PC-9 (cell line): ENCODE results near the gene ECE1. TPM values are rescaled to one million over a fixed set of nuclear protein-coding genes. Genes with fewer than 3 reads are reported as not detected.
A peak's percentile ranks its signal among the peaks of the same experiment; 100 is the strongest.

Experiments used
- BruUV-seq: library from RNA; stranded (reverse); fragments of 400-500 nt; replicated peaks from 2 replicates; lab custom pipeline; 2021; lab: Mats Ljungman, UMichigan
- CTCF ChIA-PET: fragments of 300-600 bp; sonication (Branson Sonifier 250); formaldehyde crosslinking; loops from one replicate; lab custom pipeline; 2022; ENCODE audit warnings: antibody characterized with exemption; lab: Charles Lee
- POLR2A ChIA-PET: fragments of 300-600 bp; sonication (Branson Sonifier 250); formaldehyde crosslinking; loops from one replicate; lab custom pipeline; 2022; ENCODE audit warnings: antibody characterized with exemption; ENCODE audit not compliant: unreplicated experiment; lab: Charles Lee
- DNase-seq, 2 experiments: peaks; one replicate each; pipeline versions ENCODE4 v3.0.0 to v3.0.0-alpha.2; 2015 to 2022; ENCODE audit warnings: mixed read lengths in 1 of 2
- H2AFZ ChIP-seq: fragments of 200-600 bp; sonication (generic); 2 replicates; pipeline ENCODE4 v1.8.1; 2017; ENCODE audit warnings: antibody characterized with exemption
- H3F3A ChIP-seq: fragments of 200-600 bp; sonication (generic); 2 replicates; pipeline ENCODE4 v1.8.1; 2017; ENCODE audit warnings: antibody characterized with exemption, mild to moderate bottlenecking, low read depth; ENCODE audit not compliant: insufficient read depth
- H3K27ac ChIP-seq: fragments of 200-600 bp; sonication (generic); 2 replicates; pipeline ENCODE4 v1.6.1; 2016; ENCODE audit warnings: mixed run types
- H3K27me3 ChIP-seq: fragments of 200-600 bp; sonication (generic); 2 replicates; pipeline ENCODE4 v1.6.1; 2016; ENCODE audit warnings: low read depth, mixed run types; ENCODE audit not compliant: insufficient read depth
- H3K36me3 ChIP-seq: fragments of 200-600 bp; sonication (generic); 2 replicates; pipeline ENCODE4 v1.6.1; 2016; ENCODE audit warnings: low read depth, mixed run types
- H3K4me1 ChIP-seq: fragments of 200-600 bp; sonication (generic); replicated peaks from 2 replicates; pipeline ENCODE4 v1.6.1; 2016; ENCODE audit warnings: mixed run types; ENCODE audit not compliant: insufficient read depth
- H3K4me2 ChIP-seq: fragments of 200-600 bp; sonication (generic); 2 replicates; pipeline ENCODE4 v1.6.1; 2017; ENCODE audit warnings: mixed run types
- H3K4me3 ChIP-seq: fragments of 200-600 bp; sonication (generic); 2 replicates; pipeline ENCODE4 v1.6.1; 2016; ENCODE audit warnings: mixed run types
- H3K79me2 ChIP-seq: fragments of 200-600 bp; sonication (generic); 2 replicates; pipeline ENCODE4 v1.6.1; 2017; ENCODE audit warnings: low read depth, mixed run types
- H3K9me2 ChIP-seq: fragments of 200-600 bp; sonication (generic); 2 replicates; pipeline ENCODE4 v1.8.1; 2017; ENCODE audit warnings: mild to moderate bottlenecking; ENCODE audit not compliant: insufficient read depth
- H3K9me3 ChIP-seq: fragments of 200-600 bp; sonication (generic); 2 replicates; pipeline ENCODE4 v1.8.1; 2016; ENCODE audit warnings: low read depth; ENCODE audit not compliant: insufficient read depth
- H4K20me1 ChIP-seq: fragments of 200-600 bp; sonication (generic); 2 replicates; pipeline ENCODE4 v1.8.1; 2017; ENCODE audit not compliant: insufficient read depth
- EZH2 ChIP-seq: fragments of 200-600 bp; sonication (generic); IDR thresholded peaks from 2 replicates; pipeline ENCODE4 v1.8.0; 2017; ENCODE audit warnings: antibody characterized with exemption, low read depth
- intact Hi-C: fragments of 100-400 bp; cut with micrococcal nuclease; formaldehyde crosslinking; loops from one replicate; pipeline ENCODE4 v1.10.0; 2022; ENCODE audit not compliant: unreplicated experiment
- total RNA-seq: library from RNA; stranded (reverse); gene quantifications from 2 replicates; pipeline ENCODE4 v1.2.3, GENCODE V29; 2021
- TF ChIP-seq, protein P1 (sequence below): fragments of 200-600 bp; sonication (generic); conservative IDR thresholded peaks from 2 replicates; pipeline ENCODE4 v1.6.1; 2017; ENCODE audit warnings: mixed run types, antibody characterized with exemption, mild to moderate bottlenecking, moderate library complexity

Gene ECE1
- total RNA-seq, 1 experiment from 2014 or later = 80.8 TPM

DNA sequence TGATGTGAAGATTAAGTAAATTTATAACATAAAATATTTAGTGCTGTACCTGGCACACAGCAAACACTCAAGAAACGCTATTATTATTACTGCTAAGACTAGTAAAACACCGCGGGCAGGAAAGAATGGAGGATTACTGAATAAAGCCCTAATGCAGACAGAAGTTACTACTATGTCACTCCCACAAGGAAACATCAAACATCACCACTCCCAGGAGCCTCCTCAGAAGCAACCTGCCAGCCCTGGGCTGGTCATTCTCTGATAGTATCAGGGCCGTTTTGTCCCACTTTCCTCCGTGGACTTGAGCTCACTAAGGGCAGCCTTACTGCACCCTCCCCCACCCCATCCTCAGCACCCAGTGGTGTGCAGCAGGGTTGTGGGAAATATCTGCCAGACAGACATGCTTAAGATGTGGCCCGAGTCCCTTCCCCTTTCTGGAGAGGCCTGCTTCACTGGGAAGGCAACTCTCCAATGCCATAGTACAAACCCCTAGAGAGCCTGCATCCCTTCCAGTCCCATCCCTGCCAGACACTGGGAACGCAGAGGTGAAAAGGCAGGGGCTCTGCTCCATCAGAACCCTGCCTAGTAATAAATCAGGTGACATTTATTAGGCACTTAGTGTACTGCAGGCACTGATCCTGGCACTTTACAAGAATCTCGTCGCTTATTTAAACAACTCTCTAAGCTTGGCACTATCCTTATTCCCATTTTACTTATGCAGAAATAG lies 41.7 kb upstream of the ECE1 start:
- TF ChIP-seq, protein P1, sequence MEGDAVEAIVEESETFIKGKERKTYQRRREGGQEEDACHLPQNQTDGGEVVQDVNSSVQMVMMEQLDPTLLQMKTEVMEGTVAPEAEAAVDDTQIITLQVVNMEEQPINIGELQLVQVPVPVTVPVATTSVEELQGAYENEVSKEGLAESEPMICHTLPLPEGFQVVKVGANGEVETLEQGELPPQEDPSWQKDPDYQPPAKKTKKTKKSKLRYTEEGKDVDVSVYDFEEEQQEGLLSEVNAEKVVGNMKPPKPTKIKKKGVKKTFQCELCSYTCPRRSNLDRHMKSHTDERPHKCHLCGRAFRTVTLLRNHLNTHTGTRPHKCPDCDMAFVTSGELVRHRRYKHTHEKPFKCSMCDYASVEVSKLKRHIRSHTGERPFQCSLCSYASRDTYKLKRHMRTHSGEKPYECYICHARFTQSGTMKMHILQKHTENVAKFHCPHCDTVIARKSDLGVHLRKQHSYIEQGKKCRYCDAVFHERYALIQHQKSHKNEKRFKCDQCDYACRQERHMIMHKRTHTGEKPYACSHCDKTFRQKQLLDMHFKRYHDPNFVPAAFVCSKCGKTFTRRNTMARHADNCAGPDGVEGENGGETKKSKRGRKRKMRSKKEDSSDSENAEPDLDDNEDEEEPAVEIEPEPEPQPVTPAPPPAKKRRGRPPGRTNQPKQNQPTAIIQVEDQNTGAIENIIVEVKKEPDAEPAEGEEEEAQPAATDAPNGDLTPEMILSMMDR = no peak
- TF ChIP-seq EZH2 = no peak
- Histone ChIP-seq H2AFZ (no peak overlapping the region), H3K4me2 (peak overlapping the region; percentile 19; the same call in 1 of the 2 replicates), H4K20me1 (no peaks in the 10 kb centered on the region), H3K9me2 (no peaks in the 10 kb centered on the region), H3K4me3 (no peak overlapping the region), H3K79me2 (peaks cover 59% of the 10 kb centered on the region), H3K36me3 (no peaks in the 10 kb centered on the region), H3K9me3 (no peaks in the 10 kb centered on the region), H3K27ac (0 out of 2 replicates have a peak overlapping the region, but pooled peaks have one; percentile 16), H3F3A (peaks cover 46% of the 10 kb centered on the region), H3K4me1 (peaks cover 87% of the 10 kb centered on the region), H3K27me3 (no peaks in the 10 kb centered on the region)
- intact Hi-C loops = no loop called here
- DNase-seq = no peak
- CTCF ChIA-PET = no interaction called here
- BruUV-seq = no TSS peak
- POLR2A ChIA-PET = no interaction called here

GRCh38 chr1:21330544-21330943 lies 40.3 kb upstream of the ECE1 start:
- Histone ChIP-seq H3K79me2 (peaks cover 61% of the 10 kb centered on the region), H2AFZ (no peak overlapping the region), H3K36me3 (no peaks in the 10 kb centered on the region), H3K9me2 (no peaks in the 10 kb centered on the region), H3F3A (peaks cover 46% of the 10 kb centered on the region), H3K4me3 (no peak overlapping the region), H3K4me2 (peak overlapping the region; percentile 26; the same call in 1 of the 2 replicates), H3K27me3 (no peaks in the 10 kb centered on the region), H4K20me1 (no peaks in the 10 kb centered on the region), H3K9me3 (no peaks in the 10 kb centered on the region), H3K4me1 (peaks cover 88% of the 10 kb centered on the region), H3K27ac (peak overlapping the region; percentile 96)
- CTCF ChIA-PET = interaction anchor here (0.7 kb wide), 2 partner anchors 25 to 1177 kb away, joined by 9 to 21 read pairs; no protein-coding TSS in a partner anchor
- no TSS peak for BruUV-seq
- no peak for DNase-seq
- POLR2A ChIA-PET = no interaction called here
- intact Hi-C loops = no loop called here
- TF ChIP-seq, protein P1 = no peak

DNA sequence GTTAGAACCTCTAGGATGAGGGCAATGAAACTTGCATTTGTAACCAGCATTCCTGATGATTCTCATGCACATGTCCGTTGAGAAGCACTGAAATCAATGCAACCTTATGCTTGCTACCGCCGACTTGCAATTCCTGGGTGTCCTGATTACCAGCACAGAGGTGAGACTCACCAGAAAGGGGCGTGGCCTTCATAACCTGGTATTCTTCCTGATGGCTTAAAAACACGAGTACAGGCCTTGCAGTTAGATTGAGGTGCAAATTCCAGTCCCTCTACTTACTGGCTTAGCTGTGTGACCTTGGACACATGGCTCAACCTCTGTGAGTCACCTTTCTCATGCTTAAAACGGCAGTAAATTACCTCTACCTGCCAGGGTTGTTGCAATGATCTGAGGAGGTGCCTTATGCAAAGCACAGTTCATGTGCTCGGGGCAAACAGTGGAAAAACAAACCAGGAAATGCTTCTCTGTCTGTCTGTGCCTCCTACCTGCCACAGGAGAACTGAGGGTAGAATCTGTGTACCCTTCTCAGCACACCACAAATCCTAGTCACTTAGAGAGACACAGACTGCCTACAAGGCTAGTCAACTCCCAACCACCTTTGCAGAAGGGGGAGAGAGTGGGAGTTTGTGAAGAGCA lies 39.1 kb upstream of the ECE1 start:
- Histone ChIP-seq H3K27me3 (no peaks in the 10 kb centered on the region), H2AFZ (no peak overlapping the region), H3K36me3 (no peaks in the 10 kb centered on the region), H3K79me2 (peaks cover 64% of the 10 kb centered on the region), H3K9me2 (no peaks in the 10 kb centered on the region), H3K27ac (peak overlapping the region; percentile 96), H3K9me3 (no peaks in the 10 kb centered on the region), H3K4me1 (peaks cover 84% of the 10 kb centered on the region), H3F3A (peaks cover 44% of the 10 kb centered on the region), H4K20me1 (no peaks in the 10 kb centered on the region), H3K4me2 (peak overlapping the region; percentile 85), H3K4me3 (peak overlapping the region; percentile 51; the same call in 1 of the 2 replicates)
- TF ChIP-seq EZH2 = no peak
- TF ChIP-seq, protein P1 = no peak
- ChIA-PET CTCF (interaction anchor here (0.6 kb wide), 1 partner anchor 1519 kb away, joined by 3 read pairs; no protein-coding TSS in a partner anchor), POLR2A (no interaction called here)
- intact Hi-C loops = loop anchor here (1.0 kb wide), 1 partner anchor 35 kb away; no protein-coding TSS in a partner anchor
- peak; percentile 74 to 99 for DNase-seq
- BruUV-seq = no TSS peak
